Left lung (tissue), 10 donors: ENCODE data around the gene RAB40A. TPM values are rescaled to one million over a fixed set of nuclear protein-coding genes. Genes with fewer than 3 reads are reported as not detected.

Source experiments
- ATAC-seq: fragments of 200-7000 bp; cut with Tn5 transposase; one replicate; pipeline ENCODE4 v1.9.1; 2020; ENCODE audit warnings: moderate library complexity
- DNase-seq, 4 donors: peaks; one replicate each; pipeline ENCODE4 v3.0.0-alpha.2; 2013 to 2020
- H3K27ac ChIP-seq, 2 donors: fragments of 200-600 bp; sonication (generic) in 1 of 2; one replicate each; pipeline versions ENCODE4 v1.5.0 to v1.8.0; 2020 to 2021
- H3K27me3 ChIP-seq, 2 donors: fragments of 200-600 bp; sonication (generic) in 1 of 2; one replicate each; pipeline versions ENCODE4 v1.5.0 to v1.8.0; 2020 to 2021
- H3K36me3 ChIP-seq, 2 donors: fragments of 200-600 bp; sonication (generic) in 1 of 2; one replicate each; pipeline versions ENCODE4 v1.5.0 to v1.8.0; 2020 to 2021
- H3K4me1 ChIP-seq, 2 donors: fragments of 200-600 bp; one replicate each; pipeline ENCODE4 v1.8.0; 2021
- H3K4me3 ChIP-seq, 2 donors: fragments of 200-600 bp; sonication (generic) in 1 of 2; one replicate each; pipeline versions ENCODE4 v1.5.0 to v1.8.0; 2020 to 2021; ENCODE audit warnings: mild to moderate bottlenecking in 1 of 2
- H3K9me3 ChIP-seq, 2 donors: fragments of 200-600 bp; sonication (generic) in 1 of 2; one replicate each; pipeline versions ENCODE4 v1.5.0 to v1.8.0; 2020 to 2021
- intact Hi-C, 2 donors: fragments of 100-400 bp; cut with DNase I; formaldehyde crosslinking; loops; one replicate each; pipeline versions ENCODE4 v1.11.2 to v1.14.2; 2022
- polyA plus RNA-seq, 6 donors: library from polyadenylated mRNA; unstranded; fragments of 120-200 nt; gene quantifications; one replicate each; pipeline ENCODE4 v1.2.1, GENCODE V29; 2013; ENCODE audit not compliant: insufficient read length in 6 of 6
- total RNA-seq, 2 donors: library from RNA; stranded (reverse); fragmentation: NEBNext Ultra II Directional; extraction: Animal tissue kit (Norgen Biotek cat#: 25700); gene quantifications; one replicate each; pipeline ENCODE4 v1.2.1, GENCODE V29; 2021
- TF ChIP-seq, protein P1 (sequence below), 2 donors: fragments of 200-600 bp; sonication (generic) in 1 of 2; IDR thresholded peaks; one replicate each; pipeline versions ENCODE4 v1.5.0 to v1.8.0; 2021; ENCODE audit warnings: antibody characterized with exemption in 2 of 2
- donor health status: DM: no; HTN: yes; CAD: no.
- donor health status: DM: no; HTN: no; CAD: no.

The RAB40A gene
- total and polyA plus RNA-seq, 8 donors: 0.17 to 4.2 (median 3.5) TPM

DNA sequence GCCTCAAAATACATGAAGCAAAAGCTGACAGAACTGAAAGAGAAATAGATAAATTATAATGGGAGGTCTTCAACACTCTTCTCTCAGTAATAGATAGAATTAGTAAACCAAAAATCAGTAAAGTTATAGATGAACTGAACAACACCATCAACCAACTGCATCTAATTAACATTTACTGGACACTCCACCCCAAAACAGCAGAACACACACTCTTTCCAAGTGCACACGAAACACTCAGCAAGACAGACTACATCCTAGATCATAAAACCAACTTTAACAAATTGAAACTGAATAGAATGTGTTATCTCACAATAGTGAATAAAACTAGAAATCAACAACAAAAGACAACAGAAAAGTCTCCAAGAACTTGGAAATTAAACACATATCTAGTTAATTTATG, 41.0 kb upstream of the RAB40A start:
- DNase-seq (no peak), ATAC-seq (no peak)
- H3K4me1 ChIP-seq: no peaks in the 10 kb centered on the region
- H3K9me3 ChIP-seq: no peaks in the 10 kb centered on the region
- H3K27ac ChIP-seq: no peak overlapping the region
- H3K36me3 ChIP-seq: no peaks in the 10 kb centered on the region
- no peak overlapping the region for H3K4me3 ChIP-seq
- TF ChIP-seq, protein P1, sequence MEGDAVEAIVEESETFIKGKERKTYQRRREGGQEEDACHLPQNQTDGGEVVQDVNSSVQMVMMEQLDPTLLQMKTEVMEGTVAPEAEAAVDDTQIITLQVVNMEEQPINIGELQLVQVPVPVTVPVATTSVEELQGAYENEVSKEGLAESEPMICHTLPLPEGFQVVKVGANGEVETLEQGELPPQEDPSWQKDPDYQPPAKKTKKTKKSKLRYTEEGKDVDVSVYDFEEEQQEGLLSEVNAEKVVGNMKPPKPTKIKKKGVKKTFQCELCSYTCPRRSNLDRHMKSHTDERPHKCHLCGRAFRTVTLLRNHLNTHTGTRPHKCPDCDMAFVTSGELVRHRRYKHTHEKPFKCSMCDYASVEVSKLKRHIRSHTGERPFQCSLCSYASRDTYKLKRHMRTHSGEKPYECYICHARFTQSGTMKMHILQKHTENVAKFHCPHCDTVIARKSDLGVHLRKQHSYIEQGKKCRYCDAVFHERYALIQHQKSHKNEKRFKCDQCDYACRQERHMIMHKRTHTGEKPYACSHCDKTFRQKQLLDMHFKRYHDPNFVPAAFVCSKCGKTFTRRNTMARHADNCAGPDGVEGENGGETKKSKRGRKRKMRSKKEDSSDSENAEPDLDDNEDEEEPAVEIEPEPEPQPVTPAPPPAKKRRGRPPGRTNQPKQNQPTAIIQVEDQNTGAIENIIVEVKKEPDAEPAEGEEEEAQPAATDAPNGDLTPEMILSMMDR (IDR thresholded peaks at IDR 0.05): no peak
- H3K27me3 ChIP-seq: peaks cover 0 to 6% of the 10 kb centered on the region in 2 donors
- intact Hi-C loops: no loop called here

GRCh38 chrX:103556963-103557612, 37.8 kb upstream of the RAB40A start:
- peaks cover 0 to 22% of the 10 kb centered on the region in 2 donors for H3K27me3 ChIP-seq
- H3K36me3 ChIP-seq: no peaks in the 10 kb centered on the region
- DNase-seq (no peak), ATAC-seq (peak; percentile 49)
- TF ChIP-seq, protein P1 (IDR thresholded peaks at IDR 0.05): no peak
- intact Hi-C loops: no loop called here
- H3K9me3 ChIP-seq: no peaks in the 10 kb centered on the region
- no peak overlapping the region for H3K27ac ChIP-seq
- no peaks in the 10 kb centered on the region for H3K4me1 ChIP-seq
- H3K4me3 ChIP-seq: no peak overlapping the region

GRCh38 chrX:103554687-103555424, 35.6 kb upstream of the RAB40A start:
- peak overlapping the region; percentile 4 to 27 for H3K4me3 ChIP-seq
- peak in 2 of 4 donors; percentile 56 to 81 for DNase-seq
- no peaks in the 10 kb centered on the region for H3K36me3 ChIP-seq
- H3K4me1 ChIP-seq: no peaks in the 10 kb centered on the region
- H3K9me3 ChIP-seq: no peaks in the 10 kb centered on the region
- TF ChIP-seq, protein P1 (IDR thresholded peaks at IDR 0.05): no peak
- no peak overlapping the region for H3K27ac ChIP-seq
- intact Hi-C loops: no loop called here
- H3K27me3 ChIP-seq: peaks cover 0 to 28% of the 10 kb centered on the region in 2 donors
- ATAC-seq: peak; percentile 39

- TF ChIP-seq, protein P1 (IDR thresholded peaks at IDR 0.05): no peak
- no peak overlapping the region for H3K27ac ChIP-seq
- no peaks in the 10 kb centered on the region for H3K9me3 ChIP-seq
- H3K4me3 ChIP-seq: no peak overlapping the region
- no peaks in the 10 kb centered on the region for H3K4me1 ChIP-seq
- no peaks in the 10 kb centered on the region for H3K36me3 ChIP-seq
- DNase-seq (no peak), ATAC-seq (no peak)
- peaks cover 0 to 28% of the 10 kb centered on the region in 2 donors for H3K27me3 ChIP-seq
- intact Hi-C loops: no loop called here
Measured at GRCh38 chrX:103552236-103552635, 32.9 kb upstream of the RAB40A start.

- DNase-seq: no peak
- Histone ChIP-seq H3K36me3 (no peaks in the 10 kb centered on the region), H3K4me1 (no peaks in the 10 kb centered on the region), H3K27ac (no peak overlapping the region), H3K27me3 (peaks cover 0 to 22% of the 10 kb centered on the region in 2 donors), H3K4me3 (no peak overlapping the region), H3K9me3 (no peaks in the 10 kb centered on the region)
- TF ChIP-seq, protein P1 (IDR thresholded peaks at IDR 0.05): no peak
- intact Hi-C loops: no loop called here
- ATAC-seq: no peak
Measured at GRCh38 chrX:103550415-103551051, 31.2 kb upstream of the RAB40A start.
